NCI-H510A (cell line): ENCODE results near the gene DNAH14.

Source experiments
- DNase-seq: peaks from one replicate; lab custom pipeline; 2025; lab: John Stamatoyannopoulos, UW

DNAH14 gene

DNA sequence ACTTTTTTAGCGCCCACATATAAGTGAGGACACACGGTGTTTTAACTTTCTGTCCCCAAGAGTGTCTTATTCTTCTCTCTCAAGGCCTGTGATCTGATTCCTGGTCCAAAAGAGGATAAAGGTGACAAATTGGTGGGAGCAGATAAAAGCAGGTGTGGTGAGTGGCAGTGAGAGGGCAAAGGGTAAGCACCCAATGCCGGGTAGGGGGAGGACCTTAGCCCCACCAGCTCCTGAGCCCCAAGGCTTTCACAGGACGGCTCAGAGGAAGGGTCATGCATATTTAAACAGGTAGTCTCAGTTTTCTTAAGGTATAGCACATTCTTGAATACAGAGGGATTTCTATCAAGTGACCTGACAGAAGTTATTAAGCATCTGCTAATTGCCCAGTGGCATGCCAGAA is 478.8 kb downstream of the DNAH14 start:
- DNase-seq, result no peak

DNA sequence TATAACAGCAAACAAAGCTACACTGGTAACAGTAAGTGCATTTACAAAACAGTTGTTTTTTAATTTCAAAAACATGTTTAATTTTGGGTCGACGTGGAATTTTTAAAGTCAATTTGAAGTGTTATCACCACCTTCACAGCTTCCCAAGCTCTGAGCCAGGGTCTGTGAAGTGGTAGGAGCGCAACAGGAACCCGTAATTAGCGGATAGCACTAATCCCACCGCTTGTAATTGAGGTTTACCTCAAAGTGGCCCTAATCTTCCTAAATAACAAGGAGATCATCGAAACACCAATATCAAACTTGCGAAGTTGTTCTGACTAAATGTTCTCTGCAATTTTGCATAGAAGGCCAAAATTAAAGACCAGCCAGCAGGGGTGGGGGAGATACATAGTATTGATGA is 479.6 kb downstream of the DNAH14 start:
- DNase-seq, result no peak

DNA sequence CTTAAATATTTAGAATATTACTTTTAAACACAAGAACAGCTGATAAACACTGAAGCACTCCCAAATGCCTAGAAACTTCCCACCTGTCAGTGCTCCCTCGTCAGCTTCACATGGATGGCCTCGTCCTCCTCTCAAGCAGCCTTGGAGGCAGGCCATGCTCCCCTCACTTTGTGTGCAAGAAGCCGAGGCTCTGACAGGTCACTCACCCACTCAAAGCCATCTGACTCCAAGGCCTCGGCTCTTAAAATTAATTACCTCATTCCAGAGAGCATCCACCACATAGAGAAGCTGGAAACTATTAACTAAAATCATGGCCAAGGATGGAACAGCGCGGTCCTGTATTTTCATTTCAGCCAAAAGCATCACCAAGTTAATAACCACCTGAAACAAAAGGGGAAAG is 480.6 kb downstream of the DNAH14 start:
- DNase-seq, result no peak

DNA sequence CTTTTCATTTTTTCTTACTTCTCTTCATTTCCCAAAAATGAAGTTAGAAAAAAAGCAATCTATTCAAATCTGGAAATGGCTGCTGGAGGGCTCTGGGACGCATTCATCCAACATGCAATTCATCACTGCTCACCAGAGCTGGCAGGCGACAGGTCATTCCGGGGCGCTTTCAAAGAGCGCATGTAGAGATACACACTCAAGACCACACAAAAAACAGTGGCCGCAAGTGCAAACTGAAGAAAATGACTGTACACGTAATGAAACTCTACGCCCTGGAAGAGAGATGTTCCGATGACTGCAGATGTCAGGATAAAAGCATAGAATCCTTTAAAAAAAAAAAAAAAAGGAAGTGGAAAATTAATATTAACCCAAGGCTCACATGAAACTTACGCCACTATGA is 482.8 kb downstream of the DNAH14 start:
- DNase-seq, result no peak

DNA sequence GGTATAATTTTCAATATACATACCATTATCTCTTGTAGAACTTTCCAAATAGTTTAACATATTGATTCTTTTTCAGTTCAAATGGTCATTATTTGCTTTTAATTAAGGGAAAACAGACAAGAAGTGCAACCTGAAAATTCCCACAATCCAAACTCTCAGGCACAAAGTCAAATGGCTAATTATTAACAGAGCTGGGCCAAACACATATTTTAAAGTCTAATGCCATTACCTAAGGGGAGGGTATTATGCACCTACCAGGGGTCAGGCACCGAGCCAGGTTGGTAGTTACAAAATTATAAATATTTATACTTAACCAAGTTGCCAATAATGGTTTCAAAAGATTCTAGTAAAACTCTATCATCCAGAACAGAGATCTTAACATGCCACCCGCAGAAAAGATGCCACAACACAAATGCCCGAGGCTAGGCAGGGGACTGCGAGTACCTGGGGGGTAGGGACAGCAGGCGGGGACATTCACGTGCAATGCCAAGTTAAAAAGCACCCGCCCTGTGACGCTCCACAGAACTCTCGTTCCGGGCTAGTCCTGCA is 483.4 kb downstream of the DNAH14 start:
- DNase-seq, result no peak

DNA sequence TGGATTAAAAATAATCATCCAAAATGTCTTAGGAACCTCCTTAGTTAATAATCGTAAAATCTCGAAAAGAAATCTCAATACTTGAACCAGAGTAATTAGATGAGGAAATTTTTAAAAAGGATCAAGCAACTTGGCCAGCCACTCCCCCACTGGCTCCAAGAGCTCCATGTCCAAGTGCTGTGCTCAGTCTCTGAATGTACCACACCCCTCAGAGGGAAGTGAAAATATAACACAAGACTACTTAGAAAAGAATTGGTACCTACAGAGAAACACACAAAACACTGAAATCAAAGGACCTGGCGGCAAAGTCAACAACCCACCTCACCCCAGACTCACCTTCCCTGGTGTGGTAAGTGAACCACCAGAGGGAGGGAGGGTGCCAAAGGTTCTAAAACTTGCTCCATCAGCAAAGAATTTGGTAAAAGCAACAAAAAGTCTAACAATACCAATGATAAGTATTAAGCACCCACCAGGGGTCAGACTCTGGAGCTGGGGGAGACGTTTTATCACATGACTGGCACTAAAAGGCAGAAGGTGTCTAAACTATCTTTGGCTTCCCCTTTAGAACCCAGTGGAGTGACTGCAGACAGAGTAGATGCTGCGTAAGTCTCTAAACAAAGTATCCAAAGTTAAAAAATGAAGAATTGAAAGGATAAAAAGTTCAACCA is 484.4 kb downstream of the DNAH14 start:
- no peak for DNase-seq

DNA sequence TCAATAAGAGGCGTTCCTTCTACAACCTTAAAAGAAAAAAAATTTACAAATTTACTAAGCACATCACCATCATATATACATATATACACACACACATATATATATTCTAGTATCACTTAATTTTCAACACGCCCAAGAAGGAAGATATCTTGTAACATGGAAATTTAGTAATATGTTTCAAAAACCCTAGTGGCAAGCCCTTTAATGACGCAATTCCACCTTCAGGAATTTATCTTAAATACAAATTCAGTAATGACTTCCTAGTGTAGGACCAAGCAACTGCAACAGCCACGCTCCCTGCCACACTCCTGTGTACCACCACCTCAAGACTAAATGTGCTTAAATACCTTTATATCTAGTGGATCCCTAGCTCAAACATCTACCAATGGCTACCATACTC is 485.8 kb downstream of the DNAH14 start:
- no peak for DNase-seq

DNA sequence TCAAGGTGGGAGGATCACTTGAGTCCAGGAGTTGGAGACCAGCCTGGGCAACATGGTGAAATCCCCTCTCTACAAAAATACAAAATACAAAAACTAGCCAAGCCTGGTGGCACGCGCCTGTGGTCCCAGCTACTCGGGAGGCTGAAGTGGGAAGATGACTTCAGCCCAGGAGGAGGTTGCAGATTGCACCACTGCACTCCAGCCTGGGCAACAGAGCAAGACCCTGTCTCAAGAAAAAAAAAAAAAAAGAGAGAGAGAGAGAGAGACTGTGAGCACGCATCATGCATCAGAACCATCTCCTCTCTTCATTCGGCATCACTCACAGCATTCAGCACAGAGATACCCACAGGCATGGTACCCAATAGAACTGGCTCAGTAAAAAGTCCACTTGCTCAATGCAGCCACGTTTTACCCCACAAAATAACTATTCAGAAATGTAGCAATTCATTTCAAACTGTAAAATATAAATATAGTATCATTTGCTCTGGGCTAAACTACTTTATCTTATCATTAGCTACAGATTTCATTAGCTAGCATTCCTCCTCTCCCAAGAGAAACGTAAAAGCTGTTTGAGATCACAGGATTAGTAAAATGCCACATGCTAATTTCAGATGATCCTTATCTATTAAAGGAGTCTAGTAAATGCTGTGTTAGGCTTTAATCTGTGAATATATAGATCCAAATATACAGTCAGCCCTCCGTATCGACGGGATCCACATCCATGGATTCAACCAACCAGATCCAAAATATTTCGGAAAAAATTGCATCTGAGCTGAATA is 486.7 kb downstream of the DNAH14 start:
- no peak for DNase-seq

DNA sequence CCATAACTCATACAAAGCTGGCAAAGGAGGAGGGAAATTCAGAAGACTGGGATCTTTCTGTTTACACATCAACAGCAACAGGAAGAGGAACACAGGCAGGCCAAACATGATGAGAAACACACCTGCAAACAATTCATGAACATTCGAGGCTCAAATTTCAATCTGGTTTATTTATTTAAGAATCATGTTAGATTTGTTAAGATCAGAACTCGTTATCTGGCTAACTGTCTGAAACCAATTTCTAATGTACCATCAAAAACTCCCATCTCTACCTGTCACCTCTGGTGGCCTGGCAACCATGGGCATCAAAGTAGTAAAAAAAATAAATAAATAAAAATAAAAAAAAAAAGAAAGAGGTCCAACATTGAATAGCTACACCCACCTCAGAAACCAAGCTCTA is 488.6 kb downstream of the DNAH14 start:
- no peak for DNase-seq

DNA sequence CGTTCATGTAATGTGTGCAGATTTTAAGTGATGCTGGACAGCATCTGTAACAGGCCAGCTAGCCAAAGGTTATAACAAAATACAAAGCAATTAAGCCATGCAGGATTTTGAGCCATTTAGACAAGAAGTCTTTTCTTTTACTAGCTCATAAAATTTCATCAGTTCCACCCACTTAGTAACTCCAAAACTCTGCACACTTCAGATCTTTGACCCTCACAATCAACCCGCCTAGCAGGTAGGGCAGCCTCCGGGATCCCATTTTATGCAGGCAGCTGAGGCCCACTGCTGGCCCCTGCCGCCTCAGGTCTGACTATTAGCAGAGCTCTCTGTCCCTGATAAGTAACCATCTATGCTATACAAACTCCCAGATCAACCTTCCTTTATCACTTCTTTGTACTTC is 489.1 kb downstream of the DNAH14 start:
- DNase-seq, result no peak

DNA sequence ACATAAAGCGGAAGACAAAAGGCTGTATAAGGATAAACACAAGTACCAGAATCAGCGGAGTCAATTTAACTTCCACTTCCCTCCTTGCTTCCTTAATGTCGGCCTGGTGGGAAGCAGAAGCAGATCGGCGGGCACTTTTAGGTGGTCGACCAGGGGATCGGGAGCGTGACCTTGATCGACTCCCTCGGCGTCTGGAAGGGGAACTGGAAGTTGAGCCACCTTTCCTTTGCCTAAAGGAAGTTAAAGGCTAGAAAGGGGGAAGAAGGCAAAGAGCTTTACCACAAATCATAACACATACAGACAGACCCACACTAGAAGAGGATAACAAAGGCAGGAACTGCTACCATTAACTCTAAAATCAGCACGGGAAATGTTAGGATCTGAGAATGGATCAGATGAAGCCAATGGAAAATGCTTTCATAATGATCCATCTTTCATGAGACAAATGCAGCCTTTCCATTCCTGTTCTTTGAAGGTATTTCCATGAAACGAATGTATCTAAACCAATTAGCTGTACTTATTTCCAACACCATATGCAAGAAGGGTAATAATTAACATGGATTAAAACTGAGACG is 492.6 kb downstream of the DNAH14 start:
- no peak for DNase-seq

DNA sequence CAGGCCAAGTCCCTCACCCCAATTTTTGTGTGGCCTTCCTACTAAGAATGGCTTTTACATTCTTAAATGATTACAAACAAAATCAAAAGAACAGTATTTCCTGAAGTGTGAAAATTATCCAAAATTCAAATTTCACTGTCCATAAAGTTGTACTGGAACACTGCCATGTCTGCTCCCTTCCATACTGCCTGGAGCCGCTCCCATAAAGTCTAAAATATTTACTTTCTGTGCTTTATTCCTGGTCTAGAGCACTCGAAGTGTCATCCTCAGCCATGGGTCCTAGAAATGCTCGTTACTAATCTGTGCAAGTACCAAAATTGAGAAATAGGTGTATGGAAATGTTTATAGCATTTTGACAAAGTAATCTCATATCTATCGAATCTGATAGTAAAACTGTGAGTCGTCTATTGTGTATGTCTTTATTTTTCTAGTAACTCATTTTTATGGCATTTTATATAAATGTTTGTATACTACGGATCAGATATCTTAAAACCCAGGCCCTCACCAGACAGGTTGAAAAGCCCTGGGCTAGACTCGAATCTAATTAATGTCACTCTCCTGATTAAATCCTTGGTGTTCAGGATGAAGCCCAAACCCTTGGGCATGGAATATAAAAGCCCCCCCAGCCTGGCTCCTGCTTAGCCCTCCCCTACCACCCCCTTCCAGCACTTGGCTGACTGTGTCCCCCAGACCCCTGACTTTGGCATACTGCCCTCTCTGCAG is 493.5 kb downstream of the DNAH14 start:
- DNase-seq, result no peak

DNA sequence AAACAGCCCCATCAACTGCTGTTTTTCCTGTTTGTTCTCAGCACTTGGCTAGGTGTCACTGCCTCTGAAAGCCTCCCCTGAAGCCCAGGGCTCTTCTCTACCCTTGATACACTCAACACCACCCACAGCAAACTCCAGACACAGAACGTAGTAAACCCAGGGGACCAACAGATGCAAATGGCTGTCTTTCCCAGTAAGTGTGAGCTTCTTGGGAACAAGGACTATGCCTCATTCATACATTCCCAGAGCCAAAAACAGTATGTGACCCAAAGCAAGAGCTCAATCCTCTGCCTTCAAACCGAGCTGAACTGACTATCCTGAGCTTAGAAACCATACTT is 494.0 kb downstream of the DNAH14 start:
- no peak for DNase-seq

DNA sequence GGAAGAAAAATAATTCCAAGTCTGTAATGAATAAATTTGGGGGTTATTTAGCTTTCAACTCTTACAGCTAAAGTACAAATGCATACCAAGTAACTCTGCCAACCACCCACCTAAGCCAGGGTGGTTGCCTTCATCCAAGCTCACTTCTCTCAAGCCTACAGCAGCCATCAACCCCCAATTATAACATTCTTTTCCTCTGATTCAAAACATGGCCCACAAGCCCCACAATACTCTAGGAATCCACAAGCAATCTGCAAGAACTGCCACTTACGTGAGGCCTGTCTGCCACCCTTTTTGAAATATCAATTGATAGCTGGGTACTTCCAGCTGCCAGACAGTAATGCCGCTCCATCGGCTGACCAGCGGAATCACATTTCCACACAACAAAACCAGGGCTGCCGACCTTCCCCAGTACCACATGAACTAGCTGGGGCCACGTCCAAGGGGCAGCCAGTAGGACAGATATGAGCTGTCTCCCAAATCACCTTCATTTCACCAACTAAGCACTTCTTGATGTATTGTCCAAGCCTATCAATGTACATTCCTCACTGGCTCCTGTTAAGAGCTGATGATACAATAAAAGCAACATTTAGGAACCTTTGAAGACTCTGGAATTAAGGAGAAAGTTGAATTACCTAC is 495.2 kb downstream of the DNAH14 start:
- no peak for DNase-seq

DNA sequence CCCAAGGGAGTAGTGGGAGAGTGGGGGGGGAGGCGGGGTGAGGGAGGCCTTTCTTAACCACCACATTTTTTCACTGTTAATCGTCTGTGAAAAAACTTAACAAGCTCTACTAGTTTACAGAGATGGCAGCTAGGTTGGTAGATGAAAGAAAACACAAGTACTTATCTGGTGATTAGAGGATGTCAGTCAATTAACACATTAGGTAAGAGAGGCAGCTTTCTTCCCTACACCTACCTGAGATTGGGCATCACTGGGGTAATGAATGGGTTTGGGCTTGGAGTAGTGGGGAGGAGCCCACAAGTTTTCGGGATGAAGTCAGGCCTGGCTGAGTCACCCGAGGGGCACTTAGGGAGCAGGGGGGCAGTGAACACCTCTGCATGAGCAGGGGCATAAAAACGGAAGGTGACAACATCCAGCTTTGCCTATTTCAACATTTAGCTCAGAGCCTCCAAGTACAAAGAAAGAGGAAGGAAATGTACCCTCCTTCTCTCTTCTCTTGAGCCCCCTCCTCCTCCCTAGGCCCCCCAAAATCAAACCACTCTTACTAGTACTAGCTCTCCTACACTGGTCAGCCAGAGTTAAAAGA is 495.8 kb downstream of the DNAH14 start:
- no peak for DNase-seq

DNA sequence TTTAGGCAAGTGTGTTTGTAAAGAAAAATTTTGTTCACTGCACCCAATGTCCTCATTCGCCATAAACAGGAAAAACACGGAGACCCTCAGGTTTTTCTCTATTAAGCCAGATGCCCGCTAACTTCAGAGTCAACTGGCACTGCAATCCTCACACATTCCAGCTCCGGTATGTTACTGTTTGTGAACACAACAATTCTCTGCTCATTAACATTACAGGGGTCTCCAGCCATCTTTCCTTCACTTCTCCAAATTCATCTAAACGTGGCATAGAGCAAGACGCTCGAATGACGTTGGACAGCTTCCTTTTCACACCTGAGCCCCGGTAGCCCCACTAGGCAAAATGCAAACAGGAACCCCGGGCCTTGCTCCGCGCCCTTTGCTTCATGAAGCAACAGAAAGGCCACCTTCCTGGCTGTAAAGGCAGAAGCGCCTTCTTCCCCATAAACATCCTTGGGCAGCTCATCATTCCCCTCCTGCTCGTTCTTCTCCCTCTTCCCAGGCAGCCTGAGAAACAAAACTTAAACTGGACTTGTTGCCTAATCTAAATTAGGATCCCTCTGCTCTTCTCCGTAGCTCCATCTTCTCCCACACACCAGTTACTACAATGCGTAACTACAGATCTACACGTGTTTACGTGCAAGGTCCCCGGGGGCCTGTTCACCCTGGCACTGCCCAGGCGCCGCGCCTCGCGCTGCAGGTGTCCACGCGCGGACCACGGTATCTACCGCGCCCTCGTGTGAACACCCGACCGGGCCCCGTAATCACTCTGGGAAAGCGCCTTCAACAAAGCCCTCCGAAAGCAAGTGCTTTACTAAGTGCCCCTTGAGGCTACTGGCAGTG is 497.1 kb downstream of the DNAH14 start:
- DNase-seq, result no peak

DNA sequence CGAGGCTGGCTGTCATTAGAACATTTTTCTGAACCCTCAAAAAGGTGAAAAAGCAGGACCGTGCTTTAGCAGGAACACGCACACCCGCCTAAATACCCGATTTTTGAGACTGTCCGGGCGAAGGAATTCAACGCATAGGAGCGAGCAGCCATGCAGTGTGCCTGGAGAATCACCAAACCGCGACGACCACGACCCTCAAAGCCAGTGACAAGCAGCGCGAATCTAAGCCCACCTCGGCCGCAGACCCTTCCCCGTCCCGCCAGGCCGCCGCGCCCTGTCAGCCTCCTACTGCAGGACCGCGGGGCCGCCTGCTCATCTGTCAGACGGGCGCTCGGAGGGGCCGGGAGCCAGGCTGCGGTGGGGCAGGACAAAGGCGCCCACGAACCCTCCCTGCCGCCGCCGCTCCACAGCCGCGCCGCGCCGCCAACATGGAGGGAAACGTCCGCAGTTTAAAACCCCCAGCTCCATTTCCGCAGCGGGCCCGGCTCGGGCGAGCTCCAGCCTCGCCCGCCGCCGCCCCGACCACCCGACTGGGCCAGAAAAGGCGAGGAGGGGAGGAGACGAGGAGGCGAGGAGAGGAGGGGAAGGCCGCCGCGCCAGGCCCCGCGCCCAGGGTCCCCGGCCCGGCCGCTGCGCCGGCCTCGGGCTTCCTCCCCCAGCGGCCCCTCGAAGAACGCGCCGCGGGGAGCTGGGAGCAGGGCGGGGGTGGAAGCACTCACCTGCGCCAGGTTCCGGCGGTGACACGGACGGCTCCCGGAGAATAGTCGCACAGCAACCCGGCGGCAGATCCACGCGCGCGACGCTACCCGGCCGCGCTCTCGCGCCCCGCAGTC is 498.0 kb downstream of the DNAH14 start, which contains the start of gene LBR:
Gene LBR (minus strand): TSS at position 804 of the 833 bp plus-strand sequence. CDS start 3,963 bp downstream, outside the sequence.
- no peak for DNase-seq

DNA sequence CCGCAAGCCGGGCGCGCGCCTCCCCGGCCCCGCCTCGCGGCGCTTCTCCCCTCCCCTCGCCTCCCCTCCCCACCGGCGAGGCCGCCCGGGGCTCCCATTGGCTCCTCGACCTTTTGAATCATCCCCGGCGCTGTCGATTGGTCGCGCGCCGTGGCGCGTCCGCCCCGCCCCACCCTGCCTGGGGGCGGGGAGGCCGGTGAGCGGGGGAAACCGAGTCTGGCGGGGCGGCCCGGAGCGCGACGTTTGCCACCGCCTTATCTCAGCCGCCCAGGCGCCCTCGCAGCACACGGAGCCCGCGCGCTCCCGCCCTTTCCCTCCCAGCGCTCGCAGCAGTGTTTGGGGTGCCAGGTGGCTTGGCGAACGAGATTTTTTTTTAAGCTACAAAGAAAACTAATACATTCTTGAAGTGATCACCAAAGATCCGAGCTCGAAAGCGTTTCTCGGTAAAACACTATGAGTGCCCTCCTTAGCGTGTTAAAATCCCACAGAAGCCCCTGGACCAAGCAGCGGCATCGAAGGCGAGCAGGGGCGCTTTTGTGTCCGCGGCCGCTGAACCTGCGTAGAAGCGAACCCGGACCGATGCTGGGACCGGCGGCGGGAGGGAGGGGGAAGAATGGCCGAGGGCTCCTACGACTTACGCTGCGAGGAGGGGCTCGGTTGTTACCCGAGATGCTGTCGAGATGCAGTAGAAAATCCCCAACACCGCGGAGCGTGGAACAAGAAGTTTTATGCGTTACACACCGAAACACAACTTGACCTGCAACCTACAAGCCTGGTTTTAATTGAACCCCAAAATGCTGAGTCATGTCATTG is 498.8 kb downstream of the DNAH14 start:
- peak; percentile 93 for DNase-seq
